HCT116 (cell line): ENCODE data around the gene FRMD4A. TPM values are rescaled to one million over a fixed set of nuclear protein-coding genes. Genes with fewer than 3 reads are reported as not detected.

ENCODE experiments used
- ATAC-seq: fragments of 200-7000 bp; cut with Tn5 transposase; 2 replicates; pipeline ENCODE4 v1.9.1; 2020; ENCODE audit warnings: mild to moderate bottlenecking, moderate library complexity
- BruUV-seq: library from RNA; stranded (reverse); fragments of 400-500 nt; replicated peaks from 2 replicates; lab custom pipeline; 2021; lab: Mats Ljungman, UMichigan
- CTCF ChIA-PET: fragments of 300-600 bp; sonication (Branson Sonifier 250); formaldehyde crosslinking; loops from one replicate; lab custom pipeline; 2021; ENCODE audit warnings: antibody characterized with exemption; lab: Charles Lee
- POLR2A ChIA-PET: fragments of 300-600, 350-600 bp; sonication (Branson Sonifier 250); formaldehyde crosslinking; loops from one replicate; lab custom pipeline; 2021; ENCODE audit warnings: antibody characterized with exemption; lab: Charles Lee
- RAD21 ChIA-PET, 2 experiments: fragments of 300-600 bp; sonication (Branson Sonifier 250); formaldehyde crosslinking; loops; one replicate each; lab custom pipeline; 2023; ENCODE audit warnings: low total read pairs in 2 of 2; ENCODE audit not compliant: uncharacterized antibody in 2 of 2, unreplicated experiment in 2 of 2, low non-redundant PET in 1 of 2; lab: Charles Lee
- DNase-seq: peaks from one replicate; pipeline ENCODE4 v3.0.0-alpha.2; 2010; ENCODE audit warnings: low read depth, low spot score
- H2AFZ ChIP-seq: fragments of 200-600 bp; shearing (Covaris generic), sonication (generic); 2 replicates; pipeline ENCODE4 v1.6.1; 2017; ENCODE audit warnings: low read depth, mixed run types, mixed read lengths, antibody characterized with exemption, low read length; ENCODE audit not compliant: poor library complexity, severe bottlenecking
- H3K27ac ChIP-seq: 2 replicates; pipeline ENCODE4 v1.5.1; 2012; ENCODE audit warnings: low read depth, low read length
- H3K27me3 ChIP-seq: fragments of 200-600 bp; sonication (generic); 2 replicates; pipeline ENCODE4 v1.6.1; 2016; ENCODE audit warnings: mixed run types, low read length, mixed read lengths; ENCODE audit not compliant: insufficient read depth
- H3K36me3 ChIP-seq, 2 experiments: fragments of 200-500 bp in 1 of 2; fragments of 200-600 bp in 1 of 2; sonication (Bioruptor generic) in 1 of 2; sonication (generic) in 1 of 2; 2 replicates each; pipeline versions ENCODE4 v1.5.1 to v1.6.1; 2014 to 2016; ENCODE audit warnings: low read length in 2 of 2, inconsistent platforms in 1 of 2, mixed read lengths in 1 of 2, mixed run types in 1 of 2; ENCODE audit not compliant: insufficient read depth in 2 of 2, control insufficient read depth in 1 of 2
- H3K4me1 ChIP-seq, 2 experiments: fragments of 200-600 bp in 1 of 2; sonication (generic) in 1 of 2; 2 replicates each; pipeline versions ENCODE4 v1.5.1 to v1.6.1; 2012 to 2017; ENCODE audit warnings: low read length in 2 of 2, inconsistent platforms in 1 of 2, mild to moderate bottlenecking in 1 of 2, mixed read lengths in 1 of 2, mixed run types in 1 of 2, moderate library complexity in 1 of 2; ENCODE audit not compliant: insufficient read depth in 2 of 2, control insufficient read depth in 1 of 2
- H3K4me2 ChIP-seq: fragments of 200-600 bp; sonication (generic); 2 replicates; pipeline ENCODE4 v1.6.1; 2017; ENCODE audit warnings: mixed run types, low read length, mixed read lengths
- H3K4me3 ChIP-seq, 2 experiments: fragments of 200-600 bp in 1 of 2; sonication (generic) in 1 of 2; replicated peaks in 1 of 2; 2 replicates each; pipeline ENCODE4 v1.5.1; 2011 to 2016; ENCODE audit warnings: low read length in 2 of 2, control low read depth in 1 of 2, low read depth in 1 of 2, mild to moderate bottlenecking in 1 of 2, mixed read lengths in 1 of 2, mixed run types in 1 of 2
- H3K79me2 ChIP-seq: fragments of 200-600 bp; sonication (generic); 2 replicates; pipeline ENCODE4 v1.6.1; 2017; ENCODE audit warnings: mild to moderate bottlenecking, mixed run types, low read length, moderate library complexity, mixed read lengths; ENCODE audit not compliant: insufficient read depth
- H3K9ac ChIP-seq: fragments of 200-600 bp; sonication (generic); 2 replicates; pipeline ENCODE4 v1.6.1; 2016; ENCODE audit warnings: low read length, mixed read lengths
- H3K9me2 ChIP-seq: fragments of 200-600 bp; sonication (generic), shearing (Covaris generic); 2 replicates; pipeline ENCODE4 v1.6.1; 2017; ENCODE audit warnings: mixed run types, mild to moderate bottlenecking, moderate library complexity; ENCODE audit not compliant: insufficient read depth
- H3K9me3 ChIP-seq, 2 experiments: fragments of 200-500 bp in 1 of 2; fragments of 200-600 bp in 1 of 2; sonication (Bioruptor generic) in 1 of 2; sonication (generic) in 1 of 2; 2 replicates each; pipeline ENCODE4 v1.6.1; 2014 to 2017; ENCODE audit warnings: low read length in 2 of 2, mixed read lengths in 2 of 2, inconsistent platforms in 1 of 2, low read depth in 1 of 2, mild to moderate bottlenecking in 1 of 2, mixed run types in 1 of 2, moderate library complexity in 1 of 2; ENCODE audit not compliant: control insufficient read depth in 1 of 2, insufficient read depth in 1 of 2
- H4K20me1 ChIP-seq: fragments of 200-600 bp; sonication (generic), shearing (Covaris generic); 2 replicates; pipeline ENCODE4 v1.6.1; 2017; ENCODE audit warnings: mixed run types, mild to moderate bottlenecking, moderate library complexity; ENCODE audit not compliant: insufficient read depth
- CEBPB ChIP-seq: IDR thresholded peaks from 2 replicates; pipeline ENCODE4 v1.6.1; 2012; ENCODE audit warnings: low read depth
- CTCF ChIP-seq, 3 experiments: fragments of 200-600 bp in 1 of 3; sonication (generic) in 1 of 3; IDR thresholded peaks in 2 of 3; conservative IDR thresholded peaks in 1 of 3; 2 replicates each; pipeline ENCODE4 v1.5.1; 2012 to 2017; ENCODE audit warnings: low read depth in 2 of 3, low read length in 2 of 3, antibody characterized with exemption in 1 of 3, borderline replicate concordance in 1 of 3, control low read depth in 1 of 3, mild to moderate bottlenecking in 1 of 3, mixed read lengths in 1 of 3, mixed run types in 1 of 3, moderate library complexity in 1 of 3; ENCODE audit not compliant: insufficient read depth in 1 of 3
- FOSL1 ChIP-seq: IDR thresholded peaks from 2 replicates; pipeline ENCODE4 v1.6.1; 2012; ENCODE audit warnings: low read depth
- JUND ChIP-seq: IDR thresholded peaks from 2 replicates; pipeline ENCODE4 v1.6.1; 2012
- RAD21 ChIP-seq: IDR thresholded peaks from 2 replicates; pipeline ENCODE4 v1.6.1; 2012; ENCODE audit warnings: low read depth, mild to moderate bottlenecking
- SIN3A ChIP-seq: IDR thresholded peaks from 2 replicates; pipeline ENCODE4 v1.6.1; 2012; ENCODE audit warnings: low read depth
- SP1 ChIP-seq: IDR thresholded peaks from 2 replicates; pipeline ENCODE4 v1.6.1; 2012; ENCODE audit warnings: low read depth
- SRF ChIP-seq: IDR thresholded peaks from 2 replicates; pipeline ENCODE4 v1.6.1; 2012; ENCODE audit warnings: low read depth
- TCF7L2 ChIP-seq: IDR thresholded peaks from 2 replicates; pipeline ENCODE4 v1.7.0; 2011; ENCODE audit warnings: borderline replicate concordance, inconsistent platforms; ENCODE audit not compliant: insufficient read depth, insufficient read length; ENCODE audit errors: extremely low read depth
- YY1 ChIP-seq: IDR thresholded peaks from 2 replicates; pipeline ENCODE4 v1.6.1; 2011; ENCODE audit warnings: low read length, low read depth, moderate library complexity, mild to moderate bottlenecking; ENCODE audit not compliant: insufficient replicate concordance; ENCODE audit errors: extremely low read depth
- ZBTB33 ChIP-seq: IDR thresholded peaks from 2 replicates; pipeline ENCODE4 v1.6.1; 2011; ENCODE audit warnings: mild to moderate bottlenecking, low read length, moderate library complexity; ENCODE audit not compliant: insufficient replicate concordance; ENCODE audit errors: extremely low read depth
- intact Hi-C: fragments of 100-400 bp; cut with micrococcal nuclease; formaldehyde crosslinking; loops from 2 replicates; pipeline ENCODE4 v1.10.0; 2022
- total RNA-seq: library from RNA; stranded (reverse); gene quantifications from one replicate; pipeline ENCODE4 v1.2.1, GENCODE V29; 2021; ENCODE audit not compliant: unreplicated experiment
- TF ChIP-seq, protein P1 (sequence below): IDR thresholded peaks from 2 replicates; pipeline ENCODE4 v1.6.1; 2012; ENCODE audit warnings: low read depth
- TF ChIP-seq, protein P2 (sequence below): IDR thresholded peaks from 2 replicates; pipeline ENCODE4 v1.6.1; 2012

FRMD4A gene
- total RNA-seq, 1 experiment from 2014 or later, result 0.20 TPM

DNA sequence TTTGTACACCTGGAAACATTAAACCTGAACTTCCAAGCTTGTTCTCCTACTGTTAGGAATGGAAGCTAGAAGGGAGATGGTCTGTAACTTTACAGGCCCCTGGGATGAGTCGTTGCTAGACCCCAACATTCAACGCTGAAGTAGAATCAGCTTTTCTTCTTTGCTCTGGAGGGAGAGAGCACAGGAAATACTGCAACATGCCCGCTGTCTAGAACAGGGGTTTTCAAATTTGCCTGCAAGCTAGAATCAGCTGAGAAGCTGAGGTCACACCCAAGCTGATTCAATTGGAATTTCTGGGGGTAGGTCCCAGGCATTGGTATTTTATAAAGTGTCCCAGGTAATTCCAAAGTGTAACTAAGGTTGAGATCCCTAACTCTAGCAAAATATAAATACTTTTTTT, 524.3 kb downstream of the FRMD4A start:
- H3K4me2 ChIP-seq, result no peak overlapping the region
- intact Hi-C loops, result no loop called here
- H3K27ac ChIP-seq, result no peak overlapping the region
- H3K4me3 ChIP-seq, result no peak overlapping the region
- H3K27me3 ChIP-seq, result peaks cover 7% of the 10 kb centered on the region; the same call in 1 of the 2 replicates
- H4K20me1 ChIP-seq, result no peaks in the 10 kb centered on the region
- ATAC-seq, result no peak
- H2AFZ ChIP-seq, result no peak overlapping the region
- H3K4me1 ChIP-seq, result no peaks in the 10 kb centered on the region
- ChIA-PET RAD21 (no interaction called here), CTCF (no interaction called here), POLR2A (no interaction called here)
- H3K79me2 ChIP-seq, result no peaks in the 10 kb centered on the region
- H3K9me2 ChIP-seq, result no peaks in the 10 kb centered on the region
- DNase-seq, result no peak
- no peak overlapping the region for H3K9ac ChIP-seq
- H3K9me3 ChIP-seq, result no peaks in the 10 kb centered on the region
- no TSS peak for BruUV-seq
- TF ChIP-seq RAD21 (no peak), FOSL1 (no peak), YY1 (no peak), SP1 (no peak), JUND (no peak), CEBPB (no peak), SRF (no peak), CTCF (IDR thresholded peaks at IDR 0.05 in 2 of 3, conservative IDR thresholded peaks at IDR 0.05 in 1 of 3; ENCODE audit: borderline replicate concordance in 1 of 3, insufficient read depth in 1 of 3, low read depth in 2 of 3, low read length in 2 of 3) (no peak), SIN3A (no peak), ZBTB33 (no peak), TCF7L2 (no peak)
- TF ChIP-seq, protein P1, sequence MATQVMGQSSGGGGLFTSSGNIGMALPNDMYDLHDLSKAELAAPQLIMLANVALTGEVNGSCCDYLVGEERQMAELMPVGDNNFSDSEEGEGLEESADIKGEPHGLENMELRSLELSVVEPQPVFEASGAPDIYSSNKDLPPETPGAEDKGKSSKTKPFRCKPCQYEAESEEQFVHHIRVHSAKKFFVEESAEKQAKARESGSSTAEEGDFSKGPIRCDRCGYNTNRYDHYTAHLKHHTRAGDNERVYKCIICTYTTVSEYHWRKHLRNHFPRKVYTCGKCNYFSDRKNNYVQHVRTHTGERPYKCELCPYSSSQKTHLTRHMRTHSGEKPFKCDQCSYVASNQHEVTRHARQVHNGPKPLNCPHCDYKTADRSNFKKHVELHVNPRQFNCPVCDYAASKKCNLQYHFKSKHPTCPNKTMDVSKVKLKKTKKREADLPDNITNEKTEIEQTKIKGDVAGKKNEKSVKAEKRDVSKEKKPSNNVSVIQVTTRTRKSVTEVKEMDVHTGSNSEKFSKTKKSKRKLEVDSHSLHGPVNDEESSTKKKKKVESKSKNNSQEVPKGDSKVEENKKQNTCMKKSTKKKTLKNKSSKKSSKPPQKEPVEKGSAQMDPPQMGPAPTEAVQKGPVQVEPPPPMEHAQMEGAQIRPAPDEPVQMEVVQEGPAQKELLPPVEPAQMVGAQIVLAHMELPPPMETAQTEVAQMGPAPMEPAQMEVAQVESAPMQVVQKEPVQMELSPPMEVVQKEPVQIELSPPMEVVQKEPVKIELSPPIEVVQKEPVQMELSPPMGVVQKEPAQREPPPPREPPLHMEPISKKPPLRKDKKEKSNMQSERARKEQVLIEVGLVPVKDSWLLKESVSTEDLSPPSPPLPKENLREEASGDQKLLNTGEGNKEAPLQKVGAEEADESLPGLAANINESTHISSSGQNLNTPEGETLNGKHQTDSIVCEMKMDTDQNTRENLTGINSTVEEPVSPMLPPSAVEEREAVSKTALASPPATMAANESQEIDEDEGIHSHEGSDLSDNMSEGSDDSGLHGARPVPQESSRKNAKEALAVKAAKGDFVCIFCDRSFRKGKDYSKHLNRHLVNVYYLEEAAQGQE, result no peak
- TF ChIP-seq, protein P2, sequence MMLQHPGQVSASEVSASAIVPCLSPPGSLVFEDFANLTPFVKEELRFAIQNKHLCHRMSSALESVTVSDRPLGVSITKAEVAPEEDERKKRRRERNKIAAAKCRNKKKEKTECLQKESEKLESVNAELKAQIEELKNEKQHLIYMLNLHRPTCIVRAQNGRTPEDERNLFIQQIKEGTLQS, result no peak
- H3K36me3 ChIP-seq, result no peaks in the 10 kb centered on the region
